Fibroblast of lung (primary cell): ENCODE data around the gene NPHP4. TPM values are rescaled to one million over a fixed set of nuclear protein-coding genes. Genes with fewer than 3 reads are reported as not detected.

Experiments used
- DNase-seq, 2 donors: peaks; one replicate each; pipeline versions ENCODE4 v3.0.0 to v3.0.0-alpha.2; 2010; ENCODE audit warnings: low read depth in 2 of 2
- H2AFZ ChIP-seq: 2 replicates; pipeline ENCODE4 v1.5.1; 2012; ENCODE audit warnings: low read length, control low read depth, inconsistent platforms
- H3K27ac ChIP-seq: 2 replicates; pipeline ENCODE4 v1.5.1; 2011; ENCODE audit warnings: low read length, control low read depth; ENCODE audit not compliant: insufficient read depth
- H3K27me3 ChIP-seq: 2 replicates; pipeline ENCODE4 v1.5.1; 2011; ENCODE audit warnings: mild to moderate bottlenecking, low read length; ENCODE audit not compliant: control insufficient read depth, insufficient read depth
- H3K36me3 ChIP-seq: 2 replicates; pipeline ENCODE4 v1.5.1; 2011; ENCODE audit warnings: low read length; ENCODE audit not compliant: control insufficient read depth, insufficient read depth
- H3K4me1 ChIP-seq: 2 replicates; pipeline ENCODE4 v1.5.1; 2011; ENCODE audit warnings: low read length; ENCODE audit not compliant: control insufficient read depth, insufficient read depth; ENCODE audit errors: extremely low read depth
- H3K4me2 ChIP-seq: 2 replicates; pipeline ENCODE4 v1.5.1; 2011; ENCODE audit warnings: low read length, control low read depth; ENCODE audit not compliant: insufficient read depth; ENCODE audit errors: extremely low read depth
- H3K4me3 ChIP-seq, 4 experiments: fragments of 200-600 bp in 1 of 4; sonication (generic) in 1 of 4; replicated peaks in 1 of 4; 2 replicates each; pipeline ENCODE4 v1.5.1; 2011 to 2016; ENCODE audit warnings: low read length in 4 of 4, low read depth in 3 of 4, mild to moderate bottlenecking in 3 of 4, control low read depth in 2 of 4, inconsistent platforms in 1 of 4, mixed read lengths in 1 of 4; ENCODE audit not compliant: insufficient read depth in 1 of 4; ENCODE audit errors: control extremely low read depth in 1 of 4
- H3K79me2 ChIP-seq: 2 replicates; pipeline ENCODE4 v1.5.1; 2012; ENCODE audit warnings: mild to moderate bottlenecking, low read length, inconsistent platforms; ENCODE audit not compliant: control insufficient read depth, insufficient read depth
- H3K9ac ChIP-seq: 2 replicates; pipeline ENCODE4 v1.5.1; 2011; ENCODE audit warnings: mild to moderate bottlenecking, low read length, control low read depth; ENCODE audit not compliant: insufficient read depth
- H3K9me3 ChIP-seq: 2 replicates; pipeline ENCODE4 v1.5.1; 2012; ENCODE audit warnings: low read depth, low read length; ENCODE audit not compliant: control insufficient read depth, insufficient read depth
- H4K20me1 ChIP-seq: 2 replicates; pipeline ENCODE4 v1.5.1; 2011; ENCODE audit warnings: low read length; ENCODE audit not compliant: control insufficient read depth, insufficient read depth; ENCODE audit errors: extremely low read depth
- CTCF ChIP-seq, 2 donors: IDR thresholded peaks in 1 of 2; conservative IDR thresholded peaks in 1 of 2; 1 replicate in 1 of 2; 2 replicates in 1 of 2; pipeline ENCODE4 v1.5.1; 2011 to 2012; ENCODE audit warnings: low read length in 2 of 2, control low read depth in 1 of 2, inconsistent platforms in 1 of 2, low read depth in 1 of 2, mild to moderate bottlenecking in 1 of 2
- EZH2 ChIP-seq: IDR thresholded peaks from 2 replicates; pipeline ENCODE4 v1.5.1; 2012; ENCODE audit warnings: low read length, control low read depth, mild to moderate bottlenecking; ENCODE audit errors: missing control alignments
- polyA plus RNA-seq, 2 donors: library from polyadenylated mRNA; depleted of rRNA in 1 of 2; stranded (reverse) in 1 of 2; unstranded in 1 of 2; fragments of >200 nt; gene quantifications; 2 replicates each; pipeline ENCODE4 v1.2.1, GENCODE V29; 2011 to 2012; ENCODE audit warnings: missing spikeins in 1 of 2
- total RNA-seq: library from RNA; depleted of rRNA; stranded (reverse); fragments of >200 nt; gene quantifications from 2 replicates; pipeline ENCODE4 v1.2.1, GENCODE V29; 2014

Gene NPHP4
- total and polyA plus RNA-seq, 2 donors (not counting 1 experiment from before 2014, with no cell fraction given), result 1.5 to 4.0 TPM

- Histone ChIP-seq H2AFZ (no peak overlapping the region), H3K36me3 (no peaks in the 10 kb centered on the region), H3K4me2 (no peak overlapping the region), H4K20me1 (no peaks in the 10 kb centered on the region), H3K4me3 (no peak overlapping the region), H3K27ac (no peak overlapping the region), H3K9ac (no peak overlapping the region), H3K9me3 (no peaks in the 10 kb centered on the region), H3K27me3 (no peaks in the 10 kb centered on the region), H3K4me1 (no peaks in the 10 kb centered on the region), H3K79me2 (no peaks in the 10 kb centered on the region)
- DNase-seq, result no peak
- TF ChIP-seq EZH2 (no peak), CTCF (conservative IDR thresholded peaks at IDR 0.05 in 1 of 2, IDR thresholded peaks at IDR 0.05 in 1 of 2; ENCODE audit: low read depth in 1 of 2, low read length in 2 of 2) (no peak)
These were observed 177.0 kb downstream of the NPHP4 start for GRCh38 chr1:5815211-5815610.

DNA sequence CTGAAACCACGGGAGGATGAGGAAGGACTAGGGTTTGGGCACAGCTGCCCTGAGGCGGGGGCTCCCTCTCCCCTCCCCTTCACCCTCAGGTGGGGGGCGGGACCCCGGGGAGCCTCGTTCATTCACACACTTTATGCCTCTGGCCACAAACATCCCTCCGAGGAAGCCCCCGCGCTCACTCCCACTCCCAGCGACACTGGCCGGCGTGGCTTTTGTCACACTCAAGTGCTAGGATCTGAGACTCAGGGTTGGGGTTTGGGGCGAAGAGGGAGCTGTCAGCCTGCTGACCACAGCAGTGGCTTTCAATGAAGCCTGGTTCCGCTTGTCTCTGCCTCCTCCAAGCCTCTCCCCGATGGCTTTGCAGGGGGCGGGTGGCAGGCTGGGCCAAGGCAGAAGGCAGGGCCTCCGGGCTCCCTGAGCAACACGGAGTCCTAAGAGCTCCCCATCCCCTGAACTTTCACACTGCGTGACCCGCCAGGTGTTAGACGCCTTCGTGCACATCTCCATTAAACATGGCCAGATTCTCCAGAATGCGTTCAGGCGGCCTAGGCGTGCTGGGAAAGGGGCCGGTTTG is 178.1 kb downstream of the NPHP4 start:
- no peaks in the 10 kb centered on the region for H3K9me3 ChIP-seq
- H3K79me2 ChIP-seq, result no peaks in the 10 kb centered on the region
- H2AFZ ChIP-seq, result no peak overlapping the region
- H3K27me3 ChIP-seq, result no peaks in the 10 kb centered on the region
- no peaks in the 10 kb centered on the region for H3K36me3 ChIP-seq
- no peak overlapping the region for H3K4me3 ChIP-seq
- no peak overlapping the region for H3K9ac ChIP-seq
- DNase-seq, result no peak
- H3K4me2 ChIP-seq, result no peak overlapping the region
- H3K4me1 ChIP-seq, result no peaks in the 10 kb centered on the region
- no peak overlapping the region for H3K27ac ChIP-seq
- no peaks in the 10 kb centered on the region for H4K20me1 ChIP-seq
- no peak for TF ChIP-seq CTCF (conservative IDR thresholded peaks at IDR 0.05 in 1 of 2, IDR thresholded peaks at IDR 0.05 in 1 of 2; ENCODE audit: low read depth in 1 of 2, low read length in 2 of 2)
- no peak for TF ChIP-seq EZH2

- no peak overlapping the region for H3K27ac ChIP-seq
- no peaks in the 10 kb centered on the region for H3K27me3 ChIP-seq
- H3K4me3 ChIP-seq, result no peak overlapping the region
- TF ChIP-seq EZH2, result no peak
- TF ChIP-seq CTCF (conservative IDR thresholded peaks at IDR 0.05 in 1 of 2, IDR thresholded peaks at IDR 0.05 in 1 of 2; ENCODE audit: low read depth in 1 of 2, low read length in 2 of 2), result no peak
- H3K79me2 ChIP-seq, result no peaks in the 10 kb centered on the region
- H3K36me3 ChIP-seq, result no peaks in the 10 kb centered on the region
- H3K4me1 ChIP-seq, result no peaks in the 10 kb centered on the region
- no peaks in the 10 kb centered on the region for H4K20me1 ChIP-seq
- H3K4me2 ChIP-seq, result no peak overlapping the region
- H3K9ac ChIP-seq, result no peak overlapping the region
- no peak overlapping the region for H2AFZ ChIP-seq
- DNase-seq, result no peak
- peaks cover 5% of the 10 kb centered on the region for H3K9me3 ChIP-seq
These were observed 178.7 kb downstream of the NPHP4 start for GRCh38 chr1:5813480-5813879.

Other genes starting within 250 kb of the NPHP4 start
- gene KCNAB2, start 53.5 kb upstream of the NPHP4 start, total RNA-seq, result 2.3 and 2.5 TPM in 2 replicates
- 2.1 and 2.2 TPM in 2 replicates for gene KCNAB2, start 53.5 kb upstream of the NPHP4 start, polyA plus RNA-seq
- under 0.01 TPM in 2 replicates for gene CHD5, start 187.9 kb upstream of the NPHP4 start, total RNA-seq
- gene CHD5, start 187.9 kb upstream of the NPHP4 start, polyA plus RNA-seq, result 0.01 and 0.02 TPM in 2 replicates
- gene RPL22, start 207.2 kb upstream of the NPHP4 start, total RNA-seq, result 159 and 227 TPM in 2 replicates
- 300 and 369 TPM in 2 replicates for gene RPL22, start 207.2 kb upstream of the NPHP4 start, polyA plus RNA-seq
- gene RNF207, start 213.7 kb upstream of the NPHP4 start, total RNA-seq, result 9.2 and 17.2 TPM in 2 replicates
- gene RNF207, start 213.7 kb upstream of the NPHP4 start, polyA plus RNA-seq, result 2.0 and 2.6 TPM in 2 replicates
- 62.4 and 95.1 TPM in 2 replicates for gene ICMT, start 243.5 kb upstream of the NPHP4 start, total RNA-seq
- gene ICMT, start 243.5 kb upstream of the NPHP4 start, polyA plus RNA-seq, result 91.1 and 95.8 TPM in 2 replicates